AG04449 (cell line): Measurements from ENCODE around the gene RELCH.

Experiments
- CTCF ChIA-PET: fragments of 350-600 bp; formaldehyde crosslinking; extraction: SDS; loops from one replicate; lab custom pipeline; 2021; ENCODE audit warnings: antibody characterized with exemption; lab: Yijun Ruan, JAX
- POLR2A ChIA-PET: fragments of 400-600, 350-600 bp; formaldehyde crosslinking; extraction: SDS; loops from one replicate; lab custom pipeline; 2020; ENCODE audit warnings: antibody characterized with exemption, inconsistent platforms; lab: Yijun Ruan, JAX
- DNase-seq: peaks from one replicate; pipeline ENCODE4 v3.0.0-alpha.2; 2010; ENCODE audit warnings: low read depth, low spot score
- H3K4me3 ChIP-seq: 2 replicates; pipeline ENCODE4 v1.5.1; 2011; ENCODE audit warnings: low read depth, mild to moderate bottlenecking, control low read depth, low read length
- CTCF ChIP-seq: IDR thresholded peaks from one replicate; pipeline ENCODE4 v1.5.1; 2011; ENCODE audit warnings: mild to moderate bottlenecking, moderate library complexity, low read length, control low read depth, inconsistent platforms; ENCODE audit not compliant: insufficient read depth; ENCODE audit errors: missing control alignments

The RELCH gene

GRCh38 chr18:62210138-62210537 is 23.1 kb downstream of the RELCH start:
- no peak for TF ChIP-seq CTCF
- ChIA-PET CTCF (no interaction called here), POLR2A (no interaction called here)
- DNase-seq: no peak
- no peak overlapping the region for H3K4me3 ChIP-seq

DNA sequence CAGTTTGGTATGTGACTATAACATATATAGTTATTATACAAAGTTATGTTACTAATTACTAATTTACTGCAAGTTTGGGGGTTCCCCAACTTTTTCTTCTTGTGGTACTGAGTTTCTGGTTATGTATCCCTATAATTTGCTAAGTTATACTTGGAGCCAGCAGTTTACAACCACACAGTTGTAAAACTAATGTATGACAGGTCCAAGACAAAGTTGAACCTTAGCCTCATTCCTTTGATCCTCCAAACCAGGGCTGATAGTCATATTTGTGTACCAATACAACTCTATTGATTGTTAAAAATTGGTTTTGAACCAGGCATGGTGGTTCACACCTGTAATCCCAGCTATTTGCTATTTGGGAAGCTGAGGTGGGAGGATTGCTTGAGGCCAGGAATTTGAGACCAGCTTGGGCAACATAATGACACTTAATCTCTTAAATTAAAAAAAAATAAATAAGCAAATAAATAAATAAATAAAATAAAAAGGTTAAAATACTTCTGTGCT is 24.3 kb downstream of the RELCH start:
- no peak for TF ChIP-seq CTCF
- ChIA-PET POLR2A (no interaction called here), CTCF (no interaction called here)
- no peak overlapping the region for H3K4me3 ChIP-seq
- no peak for DNase-seq

- H3K4me3 ChIP-seq: no peak overlapping the region
- DNase-seq: no peak
- CTCF ChIA-PET: interaction anchor here (1.1 kb wide), 1 partner anchor 35 kb away, joined by 4 read pairs; no protein-coding TSS in a partner anchor
- no peak for TF ChIP-seq CTCF
- POLR2A ChIA-PET: interaction anchor here (0.6 kb wide), 1 partner anchor 431 kb away, joined by 3 read pairs; no protein-coding TSS in a partner anchor
These were observed 27.7 kb downstream of the RELCH start for GRCh38 chr18:62214790-62215189.

- TF ChIP-seq CTCF: no peak
- CTCF ChIA-PET: interaction anchor here (1.4 kb wide), 1 partner anchor 26 kb away, joined by 3 read pairs; no protein-coding TSS in a partner anchor
- POLR2A ChIA-PET: no interaction called here
These were observed 37.2 kb downstream of the RELCH start for GRCh38 chr18:62224229-62224628.

GRCh38 chr18:62226047-62226446 is 39.0 kb downstream of the RELCH start:
- ChIA-PET CTCF (interaction anchor here (1.4 kb wide), 1 partner anchor 23 kb away, joined by 3 read pairs; no protein-coding TSS in a partner anchor), POLR2A (no interaction called here)
- TF ChIP-seq CTCF: no peak
- H3K4me3 ChIP-seq: no peak overlapping the region
- no peak for DNase-seq

More at GRCh38 chr18:62224229-62224628, 37.2 kb downstream of the RELCH start:
- no peak overlapping the region for H3K4me3 ChIP-seq
- no peak for DNase-seq

DNA sequence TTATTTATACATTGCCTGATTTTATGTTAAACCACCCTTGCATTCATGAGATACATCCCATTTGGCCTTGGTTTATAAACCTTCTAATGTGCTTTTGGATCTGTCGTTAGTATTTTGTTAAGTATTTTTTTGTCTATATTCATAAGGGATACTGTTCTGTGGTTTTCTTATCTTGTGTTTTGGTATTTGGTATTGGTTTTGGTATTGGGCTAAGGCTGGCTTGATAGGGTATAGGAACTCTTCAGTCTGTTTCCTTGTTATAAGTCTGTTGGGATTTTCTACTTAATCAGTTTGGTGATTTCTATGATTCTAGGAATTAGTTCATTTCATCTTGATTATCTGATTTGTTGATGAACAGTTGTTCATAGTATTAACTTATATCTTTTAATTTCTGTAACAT is 49.2 kb downstream of the RELCH start:
- ChIA-PET POLR2A (no interaction called here), CTCF (no interaction called here)
- no peak for TF ChIP-seq CTCF
- no peak overlapping the region for H3K4me3 ChIP-seq
- no peak for DNase-seq
